ENCODE measurements around the gene UAP1L1. TPM values are rescaled to one million over a fixed set of nuclear protein-coding genes. Genes with fewer than 3 reads are reported as not detected.

Gene UAP1L1
- total and polyA plus RNA-seq, 9 of the 15 experiments (the other 6 are each of a cell fraction or from before 2014, with no cell fraction given), result 0.20 to 8.6 (median 3.7) TPM

GRCh38 chr9:137086531-137087408, 9.5 kb downstream of the UAP1L1 start, which contains the start of gene MAN1B1 (continued):
- TF ChIP-seq, protein P1, sequence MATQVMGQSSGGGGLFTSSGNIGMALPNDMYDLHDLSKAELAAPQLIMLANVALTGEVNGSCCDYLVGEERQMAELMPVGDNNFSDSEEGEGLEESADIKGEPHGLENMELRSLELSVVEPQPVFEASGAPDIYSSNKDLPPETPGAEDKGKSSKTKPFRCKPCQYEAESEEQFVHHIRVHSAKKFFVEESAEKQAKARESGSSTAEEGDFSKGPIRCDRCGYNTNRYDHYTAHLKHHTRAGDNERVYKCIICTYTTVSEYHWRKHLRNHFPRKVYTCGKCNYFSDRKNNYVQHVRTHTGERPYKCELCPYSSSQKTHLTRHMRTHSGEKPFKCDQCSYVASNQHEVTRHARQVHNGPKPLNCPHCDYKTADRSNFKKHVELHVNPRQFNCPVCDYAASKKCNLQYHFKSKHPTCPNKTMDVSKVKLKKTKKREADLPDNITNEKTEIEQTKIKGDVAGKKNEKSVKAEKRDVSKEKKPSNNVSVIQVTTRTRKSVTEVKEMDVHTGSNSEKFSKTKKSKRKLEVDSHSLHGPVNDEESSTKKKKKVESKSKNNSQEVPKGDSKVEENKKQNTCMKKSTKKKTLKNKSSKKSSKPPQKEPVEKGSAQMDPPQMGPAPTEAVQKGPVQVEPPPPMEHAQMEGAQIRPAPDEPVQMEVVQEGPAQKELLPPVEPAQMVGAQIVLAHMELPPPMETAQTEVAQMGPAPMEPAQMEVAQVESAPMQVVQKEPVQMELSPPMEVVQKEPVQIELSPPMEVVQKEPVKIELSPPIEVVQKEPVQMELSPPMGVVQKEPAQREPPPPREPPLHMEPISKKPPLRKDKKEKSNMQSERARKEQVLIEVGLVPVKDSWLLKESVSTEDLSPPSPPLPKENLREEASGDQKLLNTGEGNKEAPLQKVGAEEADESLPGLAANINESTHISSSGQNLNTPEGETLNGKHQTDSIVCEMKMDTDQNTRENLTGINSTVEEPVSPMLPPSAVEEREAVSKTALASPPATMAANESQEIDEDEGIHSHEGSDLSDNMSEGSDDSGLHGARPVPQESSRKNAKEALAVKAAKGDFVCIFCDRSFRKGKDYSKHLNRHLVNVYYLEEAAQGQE (IDR thresholded peaks at IDR 0.05; ENCODE audit: borderline replicate concordance), result no peak
- TF ChIP-seq, protein P1 (CRISPR knock-in tag; IDR thresholded peaks at IDR 0.05; ENCODE audit: low read depth), result no peak
- TF ChIP-seq ELK1 (CRISPR knock-in tag; IDR thresholded peaks at IDR 0.05), result no peak
- no peak for TF ChIP-seq SLC30A9 (CRISPR knock-in tag; IDR thresholded peaks at IDR 0.05)
- peak in 1 of 2 experiments; percentile 95; a peak in 2 of 4 replicates for TF ChIP-seq HDAC1 (IDR thresholded peaks at IDR 0.05)
- TF ChIP-seq HMGN3 (IDR thresholded peaks at IDR 0.05; ENCODE audit: borderline replicate concordance, extremely low read depth, insufficient read length, low read depth, low read length), result peak; percentile 88
- TF ChIP-seq COPS2 (conservative IDR thresholded peaks at IDR 0.05), result no peak
- no peak for TF ChIP-seq HDAC8 (tag; IDR thresholded peaks at IDR 0.05)
- 0 out of 2 replicates have a peak, but pooled peaks have one; percentile 46 for TF ChIP-seq SIN3B (IDR thresholded peaks at IDR 0.05; ENCODE audit: low read depth)
- TF ChIP-seq, protein P2, sequence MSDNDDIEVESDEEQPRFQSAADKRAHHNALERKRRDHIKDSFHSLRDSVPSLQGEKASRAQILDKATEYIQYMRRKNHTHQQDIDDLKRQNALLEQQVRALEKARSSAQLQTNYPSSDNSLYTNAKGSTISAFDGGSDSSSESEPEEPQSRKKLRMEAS (CRISPR knock-in tag; IDR thresholded peaks at IDR 0.05), result peak; percentile 98
- no peak for TF ChIP-seq ZEB2 (IDR thresholded peaks at IDR 0.05)
- TF ChIP-seq ATF7 (IDR thresholded peaks at IDR 0.05), result peak; percentile 83
- no peak for TF ChIP-seq ZNF764 (CRISPR knock-in tag; IDR thresholded peaks at IDR 0.05; ENCODE audit: low read depth)
- TF ChIP-seq ETS1 (conservative IDR thresholded peaks at IDR 0.05; ENCODE audit: control insufficient read depth, low read depth, low read length), result peak; percentile 75
- peak; percentile 47 for TF ChIP-seq VEZF1 (CRISPR knock-in tag; IDR thresholded peaks at IDR 0.05)

All from K562 (cell line).